Smooth muscle cell (in vitro differentiated cells): Measurements from ENCODE around the gene ZNF334. TPM values are rescaled to one million over a fixed set of nuclear protein-coding genes. Genes with fewer than 3 reads are reported as not detected.

Experiments used
- DNase-seq: peaks from one replicate; lab custom pipeline; 2025; ENCODE audit not compliant: unreplicated experiment; lab: John Stamatoyannopoulos, UW
- H2AFZ ChIP-seq: fragments of 200-600 bp; sonication (generic); 2 replicates; pipeline ENCODE4 v1.6.0; 2016; ENCODE audit warnings: antibody characterized with exemption, low read depth, mild to moderate bottlenecking
- H3F3A ChIP-seq: fragments of 200-600 bp; sonication (generic); 2 replicates; pipeline ENCODE4 v1.6.0; 2017; ENCODE audit warnings: antibody characterized with exemption, low read depth
- H3K27ac ChIP-seq: fragments of 200-600 bp; sonication (generic); 2 replicates; pipeline ENCODE4 v1.5.1; 2016; ENCODE audit warnings: low read depth, mild to moderate bottlenecking
- H3K27me3 ChIP-seq: fragments of 200-600 bp; sonication (generic); 2 replicates; pipeline ENCODE4 v1.6.1; 2016; ENCODE audit warnings: low read depth, mild to moderate bottlenecking
- H3K36me3 ChIP-seq: fragments of 200-600 bp; sonication (generic); 2 replicates; pipeline ENCODE4 v1.5.1; 2016; ENCODE audit warnings: low read depth
- H3K4me1 ChIP-seq: fragments of 200-600 bp; sonication (generic); 2 replicates; pipeline ENCODE4 v1.5.1; 2016; ENCODE audit warnings: low read depth
- H3K4me2 ChIP-seq: fragments of 200-600 bp; sonication (generic); 2 replicates; pipeline ENCODE4 v1.6.0; 2016; ENCODE audit warnings: mild to moderate bottlenecking
- H3K4me3 ChIP-seq: fragments of 200-600 bp; sonication (generic); 2 replicates; pipeline ENCODE4 v1.5.1; 2016; ENCODE audit warnings: mild to moderate bottlenecking
- H3K79me2 ChIP-seq: fragments of 200-600 bp; sonication (generic); 2 replicates; pipeline ENCODE4 v1.6.0; 2016; ENCODE audit warnings: low read depth, mild to moderate bottlenecking
- H3K9ac ChIP-seq: fragments of 200-600 bp; sonication (generic); 2 replicates; pipeline ENCODE4 v1.6.0; 2016; ENCODE audit warnings: low read depth
- H3K9me3 ChIP-seq: fragments of 200-600 bp; sonication (generic); replicated peaks from 2 replicates; pipeline ENCODE4 v1.5.1; 2016; ENCODE audit warnings: low read depth
- H4K20me1 ChIP-seq: fragments of 200-600 bp; sonication (generic); 2 replicates; pipeline ENCODE4 v1.6.0; 2016; ENCODE audit warnings: low read depth
- WGBS: methylation state at CpG from one replicate; pipeline ENCODE4 v1.1.7; 2016; ENCODE audit warnings: low lambda C conversion rate; 5-methylcytosine and 5-hydroxymethylcytosine counted together
- polyA plus RNA-seq: library from polyadenylated mRNA; unstranded; fragments of >200 nt; fragmentation: Nextera tagmentation; extraction: Ambion mirVana; gene quantifications from 2 replicates; pipeline ENCODE4 v1.2.1, GENCODE V29; 2016
- total RNA-seq: library from RNA; depleted of rRNA; stranded (reverse); fragments of >200 nt; gene quantifications from 2 replicates; pipeline ENCODE4 v1.2.3, GENCODE V29; 2014
- TF ChIP-seq, protein P1 (sequence below): fragments of 200-600 bp; sonication (generic); IDR thresholded peaks from 2 replicates; pipeline ENCODE4 v1.5.1; 2017; ENCODE audit warnings: borderline replicate concordance, mild to moderate bottlenecking, antibody characterized with exemption; ENCODE audit not compliant: insufficient read depth, poor library complexity, severe bottlenecking

ZNF334 gene
- total and polyA plus RNA-seq, 2 experiments from 2014 or later = 3.7 to 10.3 TPM

DNA sequence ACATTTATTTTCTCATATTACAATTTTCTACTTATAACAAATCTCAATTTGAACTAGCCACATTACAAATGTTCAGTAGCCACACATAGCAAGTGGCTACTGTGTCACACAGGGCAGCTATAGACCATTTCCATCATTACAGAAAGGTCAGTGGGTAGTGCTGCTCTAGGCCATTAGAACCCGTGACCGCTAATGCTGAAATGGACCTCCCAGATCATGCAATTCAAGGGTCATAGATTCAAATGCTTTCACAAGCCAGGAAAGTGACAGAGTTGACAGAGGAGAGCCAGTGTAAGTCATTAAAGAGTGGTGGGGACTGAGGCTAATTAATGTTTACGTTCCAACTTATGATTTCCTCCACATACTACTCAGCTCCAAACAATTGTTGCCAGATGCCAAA is 40.6 kb upstream of the ZNF334 start:
- Histone ChIP-seq H3K79me2 (no peaks in the 10 kb centered on the region), H3K27ac (no peak overlapping the region), H3K9ac (no peak overlapping the region), H3K4me1 (peaks cover 6% of the 10 kb centered on the region), H3F3A (no peaks in the 10 kb centered on the region), H2AFZ (no peak overlapping the region), H4K20me1 (no peaks in the 10 kb centered on the region), H3K4me3 (no peak overlapping the region), H3K4me2 (no peak overlapping the region), H3K36me3 (no peaks in the 10 kb centered on the region), H3K9me3 (no peaks in the 10 kb centered on the region), H3K27me3 (no peaks in the 10 kb centered on the region)
- TF ChIP-seq, protein P1, sequence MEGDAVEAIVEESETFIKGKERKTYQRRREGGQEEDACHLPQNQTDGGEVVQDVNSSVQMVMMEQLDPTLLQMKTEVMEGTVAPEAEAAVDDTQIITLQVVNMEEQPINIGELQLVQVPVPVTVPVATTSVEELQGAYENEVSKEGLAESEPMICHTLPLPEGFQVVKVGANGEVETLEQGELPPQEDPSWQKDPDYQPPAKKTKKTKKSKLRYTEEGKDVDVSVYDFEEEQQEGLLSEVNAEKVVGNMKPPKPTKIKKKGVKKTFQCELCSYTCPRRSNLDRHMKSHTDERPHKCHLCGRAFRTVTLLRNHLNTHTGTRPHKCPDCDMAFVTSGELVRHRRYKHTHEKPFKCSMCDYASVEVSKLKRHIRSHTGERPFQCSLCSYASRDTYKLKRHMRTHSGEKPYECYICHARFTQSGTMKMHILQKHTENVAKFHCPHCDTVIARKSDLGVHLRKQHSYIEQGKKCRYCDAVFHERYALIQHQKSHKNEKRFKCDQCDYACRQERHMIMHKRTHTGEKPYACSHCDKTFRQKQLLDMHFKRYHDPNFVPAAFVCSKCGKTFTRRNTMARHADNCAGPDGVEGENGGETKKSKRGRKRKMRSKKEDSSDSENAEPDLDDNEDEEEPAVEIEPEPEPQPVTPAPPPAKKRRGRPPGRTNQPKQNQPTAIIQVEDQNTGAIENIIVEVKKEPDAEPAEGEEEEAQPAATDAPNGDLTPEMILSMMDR = no peak
- no peak for DNase-seq
- 97% methylated on average over 3 of the region's 3 CpGs for WGBS

DNA sequence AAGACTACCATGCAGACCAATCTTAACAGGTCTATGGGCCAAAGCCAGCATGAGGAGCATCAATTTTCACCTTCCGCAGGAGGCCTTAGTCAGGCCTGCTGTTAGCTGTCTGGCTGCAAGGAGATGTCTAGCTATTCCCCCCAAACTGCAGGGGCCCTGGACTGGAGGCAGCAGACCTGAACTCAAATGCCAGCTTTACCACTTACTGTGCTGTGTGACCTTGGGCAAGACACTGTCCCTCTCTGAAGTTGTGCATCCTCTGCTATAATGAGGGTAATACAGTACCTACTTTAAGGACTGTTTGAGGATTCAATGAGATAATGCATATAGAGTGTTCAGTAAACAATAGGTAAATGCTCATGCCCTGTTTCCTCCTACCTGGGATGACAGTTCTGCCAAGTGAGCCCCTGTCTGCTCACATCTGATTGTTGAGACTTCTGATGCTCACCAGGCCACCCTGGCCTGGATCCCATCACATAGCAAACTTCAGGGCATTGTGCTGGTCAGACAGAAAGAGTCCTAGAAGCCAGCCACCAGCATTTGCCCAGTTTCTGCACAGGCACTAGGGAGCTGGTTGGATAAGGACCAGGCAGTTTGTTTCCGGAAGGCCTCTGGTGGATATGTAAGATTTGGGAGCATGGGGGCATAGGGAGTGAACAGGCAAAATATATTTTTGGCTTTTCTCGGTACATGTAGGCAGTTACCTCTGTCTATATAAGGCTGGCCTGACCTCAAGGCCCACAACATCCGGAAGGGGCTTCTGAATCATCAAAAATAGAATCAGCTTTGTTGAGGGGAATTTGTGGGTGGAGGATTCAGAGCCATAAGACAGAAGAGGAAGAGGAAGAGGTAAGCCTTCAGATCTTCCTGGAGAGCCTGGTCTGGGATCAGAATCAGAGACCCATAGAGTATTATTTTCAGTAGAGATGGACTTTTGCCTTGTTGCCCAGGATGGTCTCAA is 39.4 kb upstream of the ZNF334 start:
- Histone ChIP-seq H3K36me3 (no peaks in the 10 kb centered on the region), H3F3A (no peaks in the 10 kb centered on the region), H3K9ac (no peak overlapping the region), H4K20me1 (no peaks in the 10 kb centered on the region), H3K4me3 (no peak overlapping the region), H3K79me2 (no peaks in the 10 kb centered on the region), H3K27ac (no peak overlapping the region), H3K4me2 (no peak overlapping the region), H3K27me3 (no peaks in the 10 kb centered on the region), H3K9me3 (no peaks in the 10 kb centered on the region), H3K4me1 (no peaks in the 10 kb centered on the region), H2AFZ (no peak overlapping the region)
- TF ChIP-seq, protein P1 = no peak
- WGBS = 83% methylated on average over 4 of the region's 4 CpGs
- DNase-seq = no peak

DNA sequence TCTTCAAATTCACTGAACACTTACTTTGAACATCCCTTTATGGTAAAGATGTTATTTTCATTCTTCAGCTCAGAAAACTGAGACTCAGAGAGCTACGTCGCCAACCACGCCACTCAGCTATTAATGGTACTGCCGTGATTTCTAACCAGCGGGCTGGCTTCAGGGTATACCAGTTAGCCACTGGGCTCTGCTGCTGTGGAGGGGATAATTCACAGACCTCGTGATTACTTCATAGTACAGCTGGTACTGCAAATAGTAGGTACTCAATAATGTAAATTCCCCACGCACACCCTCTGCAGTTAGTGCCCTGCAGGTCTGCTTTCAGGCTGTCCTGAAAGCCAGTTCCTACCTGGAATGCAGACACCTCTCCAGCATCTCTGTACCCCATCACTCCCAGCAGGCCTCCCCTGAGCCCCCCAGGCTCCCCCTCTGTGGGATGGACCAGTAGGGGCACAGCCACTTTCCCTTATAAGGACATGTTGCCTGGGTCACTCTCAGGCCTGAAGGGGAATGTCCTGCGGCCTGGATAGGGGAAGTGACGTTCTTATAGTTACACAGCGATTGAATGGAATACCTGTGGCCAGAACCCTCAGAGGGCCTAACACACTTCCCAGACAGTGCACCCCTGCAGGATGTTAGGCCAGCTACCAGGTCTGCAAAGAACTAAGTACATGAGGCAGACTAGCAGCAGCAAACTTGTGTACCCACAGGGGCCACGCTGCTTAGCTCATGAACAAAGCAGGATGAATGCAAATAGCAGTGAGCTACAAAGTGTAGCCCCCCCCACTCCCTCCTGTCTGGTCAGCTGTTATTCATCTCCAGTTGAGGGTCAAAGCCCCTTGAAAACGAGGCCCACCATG is 38.4 kb upstream of the ZNF334 start:
- Histone ChIP-seq H4K20me1 (no peaks in the 10 kb centered on the region), H3K9ac (no peak overlapping the region), H3K4me2 (no peak overlapping the region), H3K4me1 (no peaks in the 10 kb centered on the region), H3K27ac (no peak overlapping the region), H3K27me3 (no peaks in the 10 kb centered on the region), H3K79me2 (no peaks in the 10 kb centered on the region), H3K9me3 (no peaks in the 10 kb centered on the region), H2AFZ (no peak overlapping the region), H3K4me3 (no peak overlapping the region), H3K36me3 (no peaks in the 10 kb centered on the region), H3F3A (no peaks in the 10 kb centered on the region)
- DNase-seq = no peak
- 71% methylated on average over 12 of the region's 12 CpGs for WGBS
- TF ChIP-seq, protein P1 = no peak
